Medulla oblongata (tissue), 1 donor: ENCODE measurements around the gene HMCN2.

Experiments used
- DNase-seq: peaks from one replicate; pipeline ENCODE4 v3.0.0-alpha.2; 2015; ENCODE audit errors: extremely low spot score

The HMCN2 gene, protein sequence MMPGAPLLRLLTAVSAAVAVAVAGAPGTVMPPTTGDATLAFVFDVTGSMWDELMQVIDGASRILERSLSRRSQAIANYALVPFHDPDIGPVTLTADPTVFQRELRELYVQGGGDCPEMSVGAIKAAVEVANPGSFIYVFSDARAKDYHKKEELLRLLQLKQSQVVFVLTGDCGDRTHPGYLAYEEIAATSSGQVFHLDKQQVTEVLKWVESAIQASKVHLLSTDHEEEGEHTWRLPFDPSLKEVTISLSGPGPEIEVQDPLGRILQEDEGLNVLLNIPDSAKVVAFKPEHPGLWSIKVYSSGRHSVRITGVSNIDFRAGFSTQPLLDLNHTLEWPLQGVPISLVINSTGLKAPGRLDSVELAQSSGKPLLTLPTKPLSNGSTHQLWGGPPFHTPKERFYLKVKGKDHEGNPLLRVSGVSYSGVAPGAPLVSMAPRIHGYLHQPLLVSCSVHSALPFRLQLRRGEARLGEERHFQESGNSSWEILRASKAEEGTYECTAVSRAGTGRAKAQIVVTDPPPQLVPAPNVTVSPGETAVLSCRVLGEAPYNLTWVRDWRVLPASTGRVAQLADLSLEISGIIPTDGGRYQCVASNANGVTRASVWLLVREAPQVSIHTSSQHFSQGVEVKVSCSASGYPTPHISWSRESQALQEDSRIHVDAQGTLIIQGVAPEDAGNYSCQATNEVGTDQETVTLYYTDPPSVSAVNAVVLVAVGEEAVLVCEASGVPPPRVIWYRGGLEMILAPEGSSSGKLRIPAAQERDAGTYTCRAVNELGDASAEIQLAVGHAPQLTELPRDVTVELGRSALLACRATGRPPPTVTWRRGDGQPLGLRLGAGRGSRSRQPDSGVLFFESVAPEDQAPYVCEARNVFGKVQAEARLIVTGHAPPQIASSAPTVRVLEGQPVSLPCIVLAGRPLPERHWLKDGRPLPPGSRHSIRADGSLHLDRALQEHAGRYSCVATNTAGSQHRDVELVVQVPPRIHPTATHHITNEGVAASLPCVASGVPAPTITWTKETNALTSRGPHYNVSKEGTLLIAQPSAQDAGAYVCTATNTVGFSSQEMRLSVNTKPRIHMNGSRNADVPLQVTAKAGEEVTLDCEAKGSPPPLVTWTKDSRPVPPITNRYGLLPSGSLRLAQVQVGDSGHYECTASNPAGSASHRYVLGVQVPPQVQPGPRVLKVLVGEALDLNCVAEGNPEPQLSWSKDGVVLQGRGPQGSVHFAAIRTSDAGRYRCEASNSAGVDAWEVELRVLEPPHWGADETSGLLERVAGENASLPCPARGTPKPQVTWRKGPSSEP (N-terminal part only)

DNA sequence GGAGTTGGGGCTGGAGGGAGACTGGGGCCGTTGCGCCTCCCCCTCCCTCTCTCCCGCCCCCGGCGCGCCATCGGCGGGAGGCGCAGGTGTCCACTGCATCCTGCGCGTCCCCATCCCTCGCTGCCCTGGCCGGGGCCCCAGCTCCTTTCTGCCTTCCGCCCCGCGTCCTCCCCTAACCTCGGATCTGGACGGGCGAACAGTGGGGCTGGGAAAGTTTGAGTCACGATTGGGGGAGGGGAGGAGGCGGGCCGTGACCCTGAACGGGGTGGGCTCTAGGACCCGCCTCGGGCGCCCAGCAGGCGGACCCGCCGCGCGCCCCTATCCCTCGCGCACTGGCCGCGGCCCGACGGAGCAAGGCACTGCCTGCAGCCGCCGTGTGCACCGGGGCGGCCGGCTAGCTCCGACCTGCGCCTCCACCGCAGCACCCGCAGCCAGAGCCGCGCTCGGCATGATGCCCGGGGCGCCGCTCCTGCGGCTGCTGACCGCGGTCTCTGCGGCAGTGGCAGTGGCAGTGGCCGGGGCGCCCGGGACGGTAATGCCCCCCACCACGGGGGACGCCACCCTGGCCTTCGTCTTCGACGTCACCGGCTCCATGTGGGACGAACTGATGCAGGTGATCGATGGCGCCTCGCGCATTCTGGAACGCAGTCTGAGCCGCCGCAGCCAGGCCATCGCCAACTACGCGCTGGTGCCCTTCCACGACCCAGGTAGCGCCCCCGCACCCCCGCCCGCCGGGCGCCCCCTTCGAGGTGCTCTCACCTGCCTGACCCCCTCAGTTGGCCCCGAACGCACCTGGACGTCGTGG lies at the start of gene HMCN2:
TSS of gene HMCN2 (plus strand) at position 330 of the 805 bp plus-strand sequence. CDS start at position 449, 119 bp downstream.
- no peak for DNase-seq

DNA sequence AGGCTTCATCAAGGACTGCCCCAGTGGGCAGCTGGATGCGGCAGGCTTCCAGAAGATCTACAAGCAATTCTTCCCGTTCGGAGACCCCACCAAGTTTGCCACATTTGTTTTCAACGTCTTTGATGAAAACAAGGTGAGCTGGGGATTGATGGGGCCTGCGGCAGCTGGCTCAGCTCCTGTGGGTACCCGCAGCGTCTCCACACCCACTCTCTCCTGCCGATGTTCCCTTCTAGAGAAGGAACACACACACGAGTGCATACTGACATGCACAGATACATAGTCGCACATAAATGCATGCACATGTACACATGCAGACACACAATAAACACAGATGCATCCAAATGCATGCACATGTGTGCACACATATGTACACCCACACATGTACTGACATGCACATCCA lies 47.7 kb upstream of the HMCN2 start:
- no peak for DNase-seq

DNA sequence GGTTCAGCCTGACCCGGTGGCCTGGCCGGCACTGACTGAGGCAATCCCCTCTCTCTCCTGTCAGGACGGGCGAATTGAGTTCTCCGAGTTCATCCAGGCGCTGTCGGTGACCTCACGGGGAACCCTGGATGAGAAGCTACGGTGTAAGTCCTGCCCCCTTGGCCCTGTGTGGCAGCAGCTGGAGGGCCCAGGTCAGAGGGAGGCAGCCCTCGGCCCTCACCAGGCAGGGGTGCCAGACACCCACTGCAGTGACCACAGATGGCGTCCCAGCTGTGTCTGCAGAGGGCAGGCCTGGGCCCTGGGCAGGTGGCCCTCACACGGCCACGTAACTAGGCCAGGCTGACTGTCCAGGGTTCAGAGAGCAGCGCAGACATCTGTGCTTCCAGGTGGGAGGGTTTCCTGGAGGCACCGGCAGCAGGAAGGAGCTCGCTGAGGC lies 45.9 kb upstream of the HMCN2 start:
- no peak for DNase-seq

DNA sequence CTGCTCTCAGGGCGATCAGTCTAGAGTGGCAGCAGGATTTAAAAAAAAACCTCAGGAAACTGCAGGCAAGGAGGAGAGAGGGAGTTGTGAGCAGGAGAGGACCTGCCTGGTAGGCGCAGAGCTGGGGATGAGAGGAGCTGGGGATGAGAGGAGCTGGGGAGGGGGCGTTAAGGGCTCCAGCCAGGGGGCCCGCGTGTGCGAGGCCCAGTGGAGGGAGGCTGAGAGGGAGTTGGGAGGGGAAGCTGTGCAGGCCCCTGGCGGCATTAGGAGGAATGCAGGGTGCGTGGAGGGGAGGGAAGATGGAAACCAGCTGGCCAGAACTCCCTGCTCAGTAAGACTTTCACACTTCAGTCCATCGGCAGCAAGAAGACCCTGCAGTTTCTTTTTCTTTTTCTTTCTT lies 45.2 kb upstream of the HMCN2 start:
- no peak for DNase-seq

DNA sequence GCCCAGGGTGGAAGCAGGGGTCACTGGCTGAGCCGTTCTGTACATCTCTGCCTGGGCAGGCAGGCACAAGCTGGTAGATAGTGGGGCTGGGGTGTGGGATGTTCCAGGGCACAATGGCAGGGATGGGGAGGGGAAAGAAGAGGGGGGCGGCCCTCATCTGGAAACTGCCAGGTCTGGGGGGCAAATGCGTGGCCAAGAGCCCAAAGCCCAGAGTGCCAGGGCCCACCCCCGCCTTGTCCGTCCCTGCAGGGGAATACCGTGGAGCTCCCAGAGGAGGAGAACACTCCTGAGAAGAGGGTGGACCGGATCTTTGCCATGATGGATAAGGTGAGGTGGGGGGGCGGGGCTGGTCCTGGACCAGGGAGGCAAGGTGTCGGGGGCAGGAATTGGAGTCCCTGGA lies 42.7 kb upstream of the HMCN2 start:
- DNase-seq = no peak

DNA sequence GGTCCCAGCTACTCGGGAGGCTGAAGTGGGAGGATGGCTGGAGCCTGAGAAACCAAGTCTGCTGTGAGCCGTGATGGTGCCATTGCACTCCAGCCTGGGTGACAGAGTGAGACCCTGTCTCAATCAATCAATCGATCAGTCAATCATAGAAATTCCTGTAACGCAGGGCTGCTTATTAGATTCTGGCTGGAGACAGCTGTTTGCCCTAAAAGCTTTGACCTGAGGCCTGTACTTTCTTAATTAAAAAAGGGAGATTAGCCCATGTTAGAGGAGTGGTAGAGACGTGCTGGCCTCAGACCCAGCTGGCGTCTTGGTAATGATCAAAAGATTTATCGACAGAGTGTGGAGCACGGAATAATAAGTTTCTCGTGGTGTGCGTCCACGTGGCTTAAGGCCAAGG lies 40.5 kb upstream of the HMCN2 start:
- DNase-seq = no peak

DNA sequence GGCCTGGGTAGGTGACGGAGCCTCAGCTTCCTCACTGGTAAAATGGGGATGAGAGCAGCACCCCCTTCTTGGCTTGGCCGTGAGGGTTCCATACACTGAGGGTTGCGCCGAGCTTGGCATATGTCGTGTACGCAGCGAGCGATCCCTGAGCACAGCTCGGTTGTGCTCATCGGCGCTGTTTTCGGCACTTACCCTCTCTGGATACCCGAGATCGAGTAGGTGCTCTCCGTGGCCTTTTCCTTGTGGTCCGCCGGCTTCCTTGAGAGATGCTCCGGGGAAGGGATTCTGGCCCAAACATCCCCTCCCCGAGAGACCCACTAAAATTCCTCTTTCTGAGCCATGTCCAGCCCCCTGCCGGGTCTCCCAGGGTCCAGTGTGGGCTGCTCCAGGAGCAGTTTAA lies 40.0 kb upstream of the HMCN2 start:
- DNase-seq = no peak

DNA sequence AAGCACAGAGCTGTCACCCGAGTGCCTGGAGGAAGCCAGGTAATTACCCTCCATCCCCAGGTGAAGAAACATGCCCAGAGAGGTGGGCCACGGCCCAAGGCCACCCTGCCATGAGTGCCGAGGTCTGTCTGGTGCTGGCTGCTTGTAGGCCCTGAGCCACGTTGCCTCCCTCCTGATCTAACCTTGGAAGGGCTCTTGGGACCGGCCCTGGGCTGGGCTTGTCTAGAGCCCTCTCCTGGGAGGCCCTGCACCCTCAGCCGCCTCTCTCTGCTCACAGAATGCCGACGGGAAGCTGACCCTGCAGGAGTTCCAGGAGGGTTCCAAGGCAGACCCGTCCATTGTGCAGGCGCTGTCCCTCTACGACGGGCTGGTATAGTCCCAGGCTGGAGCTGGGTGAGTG lies 39.4 kb upstream of the HMCN2 start:
- DNase-seq = no peak

DNA sequence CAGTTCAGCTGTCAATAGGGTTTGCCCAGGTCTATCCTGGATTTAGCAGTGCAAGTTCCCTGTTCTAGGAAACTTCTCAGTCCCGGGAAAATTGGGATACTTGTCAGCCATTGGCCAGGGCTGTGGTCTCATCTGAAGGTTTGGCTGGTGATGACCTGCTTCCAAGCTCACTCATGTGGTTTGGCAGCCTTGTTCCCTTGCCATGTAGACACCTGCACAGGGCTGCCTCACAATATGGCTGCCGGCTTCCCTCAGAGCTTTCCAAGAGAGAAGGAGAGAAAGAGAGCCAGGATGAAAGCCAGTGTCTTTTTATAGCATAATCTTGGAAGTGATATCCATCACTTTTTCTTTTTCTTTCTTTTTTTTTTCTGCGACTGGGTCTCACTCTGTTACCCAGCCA lies 37.7 kb upstream of the HMCN2 start:
- DNase-seq = no peak

DNA sequence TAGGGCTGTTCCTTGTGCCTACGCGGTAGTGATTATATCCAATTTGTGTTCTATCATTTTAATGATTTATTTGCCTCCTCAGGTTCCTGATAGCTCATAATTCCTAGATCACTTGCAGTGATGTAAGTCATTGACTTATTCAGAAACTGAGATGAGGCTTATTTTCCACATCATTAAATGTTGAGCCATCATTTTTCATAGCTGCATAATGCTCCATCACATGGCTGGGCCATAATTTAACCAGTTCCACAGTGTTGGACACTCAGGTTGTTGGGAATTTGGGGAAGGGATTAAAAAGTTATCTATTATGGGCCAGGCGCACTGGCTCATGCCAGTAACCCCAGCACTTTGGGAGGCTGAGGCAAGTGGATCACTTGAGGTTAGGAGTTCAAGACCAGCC lies 35.8 kb upstream of the HMCN2 start:
- no peak for DNase-seq

DNA sequence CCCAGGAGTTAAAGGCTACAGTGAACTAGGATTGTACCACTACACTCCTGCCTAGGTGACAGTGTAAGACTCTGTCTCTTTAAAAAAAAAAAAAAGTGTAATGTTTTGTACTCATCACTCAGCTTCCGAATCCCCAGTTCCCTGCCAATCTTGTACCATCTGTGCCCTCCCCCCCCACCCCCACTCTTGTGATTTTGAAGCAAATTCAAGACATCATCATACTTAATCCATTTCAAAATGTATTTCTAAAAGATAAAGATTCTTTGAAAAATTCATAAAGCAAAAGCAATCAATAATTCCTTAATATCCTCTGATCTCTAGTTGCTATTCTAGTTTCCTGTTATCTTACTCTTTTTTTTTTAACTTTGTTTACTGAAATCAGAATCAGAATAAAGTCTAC lies 34.9 kb upstream of the HMCN2 start:
- no peak for DNase-seq

DNA sequence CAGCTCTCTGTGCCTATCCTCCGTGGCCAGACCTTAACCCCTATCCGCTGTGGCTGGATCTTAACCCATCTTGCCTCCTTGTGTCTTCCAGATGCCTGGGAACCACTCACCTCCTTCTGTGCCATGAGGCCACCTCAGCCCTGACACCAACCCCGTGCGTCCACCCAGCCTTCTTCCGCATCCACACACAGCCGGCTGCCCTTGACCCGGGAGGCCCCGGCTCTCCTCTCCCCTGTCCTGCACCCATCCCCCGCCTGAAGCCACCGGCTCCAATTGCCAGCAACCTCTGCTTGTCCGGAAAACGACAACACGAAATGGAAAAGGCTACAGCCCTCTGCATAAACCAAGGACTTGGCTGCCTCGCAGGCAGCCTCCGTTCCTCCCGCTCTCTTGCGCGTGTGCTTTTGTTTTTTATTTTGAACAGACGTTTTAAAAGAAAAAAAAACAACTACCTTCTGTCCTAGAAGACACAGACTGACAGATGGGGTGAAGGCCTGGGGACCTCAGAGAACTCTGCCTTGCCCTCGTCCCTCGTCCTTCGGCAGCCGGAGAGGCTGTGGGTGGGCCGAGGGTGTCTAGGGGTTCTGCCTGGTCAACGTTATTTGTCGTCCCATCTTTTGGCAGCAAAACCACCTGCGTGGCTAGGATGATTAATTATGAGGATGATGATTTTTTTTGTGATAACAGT lies 32.5 kb upstream of the HMCN2 start:
- DNase-seq = no peak

DNA sequence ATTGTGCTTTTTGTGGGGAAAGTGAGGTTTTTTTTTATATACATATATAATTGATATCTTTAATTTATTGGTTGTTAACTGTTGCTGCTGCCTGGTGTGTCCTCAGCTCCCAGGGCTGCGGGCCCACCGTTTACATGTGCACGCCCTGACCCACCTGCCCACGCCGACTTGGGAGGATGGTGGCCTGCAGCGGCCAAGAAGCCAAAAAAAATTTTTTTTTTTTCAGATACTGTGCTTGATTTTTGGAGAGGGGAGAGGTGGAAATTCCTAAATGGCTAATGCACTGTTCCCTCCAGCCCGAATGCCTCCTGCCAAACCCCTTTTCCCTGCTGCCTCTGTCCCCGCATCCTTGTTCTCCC lies 32.0 kb upstream of the HMCN2 start:
- DNase-seq = no peak

DNA sequence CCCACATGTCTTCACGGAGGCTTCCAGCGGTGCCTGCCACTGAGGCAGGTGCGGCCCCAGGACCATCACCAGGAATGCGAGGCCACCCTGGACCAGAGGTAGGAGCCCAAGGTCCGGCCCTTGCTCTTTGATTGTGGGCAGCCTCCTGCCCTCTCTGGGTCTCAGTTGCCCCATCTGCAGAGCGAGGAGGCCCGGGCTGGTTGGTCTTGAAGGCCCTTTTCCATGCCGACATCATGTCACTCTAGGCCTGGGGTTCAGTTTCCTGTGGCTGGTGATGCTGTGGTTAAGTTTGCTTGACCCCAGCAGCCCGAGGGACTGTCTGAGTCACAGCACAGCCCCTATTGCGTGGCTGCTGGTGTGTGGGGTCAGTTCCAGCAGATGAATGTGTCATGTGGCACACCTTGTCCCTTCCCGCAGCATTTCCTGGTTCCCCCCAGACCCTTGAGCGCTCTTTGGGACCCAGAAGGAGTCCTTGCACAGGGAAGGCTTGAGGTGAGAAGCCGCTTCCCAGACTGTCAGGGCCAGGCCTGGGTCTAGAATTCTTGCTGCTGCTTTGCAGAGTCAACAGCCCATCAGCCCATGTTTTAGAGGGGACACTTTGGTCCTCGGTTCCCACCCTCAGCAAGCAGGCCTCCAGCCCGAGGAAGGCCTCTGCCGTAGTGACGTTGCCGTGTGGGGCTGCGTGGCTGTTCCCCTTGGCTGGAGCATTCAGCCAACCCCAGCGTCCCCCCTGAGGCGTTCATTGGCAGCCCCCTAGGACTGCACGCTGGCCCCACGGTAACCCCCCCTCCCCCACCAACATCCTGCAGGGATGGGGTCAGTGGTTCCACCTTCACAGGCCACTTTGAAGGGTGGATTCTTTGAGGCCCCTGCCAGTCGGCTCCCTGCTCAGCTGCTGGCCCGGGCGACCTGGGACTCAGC lies 31.0 kb upstream of the HMCN2 start:
- DNase-seq = no peak

DNA sequence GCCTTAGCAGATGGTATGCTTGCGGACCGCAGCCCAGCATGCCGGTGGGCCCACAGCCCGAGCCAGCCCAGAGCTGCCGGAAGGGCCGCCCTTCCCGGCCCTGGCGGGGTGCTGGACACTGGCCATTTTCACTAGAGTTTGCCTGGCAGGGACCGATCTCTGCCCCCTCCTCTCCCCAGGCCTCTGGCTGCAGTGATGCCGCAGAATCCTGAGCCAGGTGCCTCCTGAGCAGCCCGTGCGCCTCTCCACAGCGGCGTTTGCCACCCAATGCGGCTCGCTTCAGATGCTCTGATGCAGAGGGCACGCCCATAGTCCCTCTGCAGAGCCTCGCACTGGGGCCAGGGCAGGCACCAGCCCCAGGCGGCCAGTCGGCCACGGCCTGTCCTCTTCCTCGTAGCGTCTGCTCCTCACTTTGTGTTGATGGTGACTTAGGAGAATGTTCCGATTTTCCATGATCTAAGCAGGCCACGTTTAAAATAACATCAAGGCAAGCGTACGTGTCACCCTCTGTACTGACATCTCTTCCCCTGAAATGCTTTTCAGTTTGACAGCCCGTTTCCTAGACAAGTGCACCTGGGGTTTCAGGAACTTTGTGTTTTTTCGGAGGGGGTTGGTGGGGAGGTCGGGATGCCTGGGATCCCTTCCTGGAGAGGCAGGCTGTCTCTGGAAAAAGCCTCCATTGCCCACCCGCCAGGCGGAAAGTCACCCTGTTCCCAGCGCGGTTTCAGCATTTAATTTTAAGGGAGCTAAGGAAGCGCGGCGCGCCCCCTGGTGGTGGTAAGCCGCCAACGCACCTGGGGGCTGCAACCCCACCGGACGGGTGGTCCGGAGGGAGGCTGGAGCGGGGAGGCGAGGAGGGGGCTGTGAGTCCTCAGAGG lies 29.8 kb upstream of the HMCN2 start:
- DNase-seq = peak; percentile 68

DNA sequence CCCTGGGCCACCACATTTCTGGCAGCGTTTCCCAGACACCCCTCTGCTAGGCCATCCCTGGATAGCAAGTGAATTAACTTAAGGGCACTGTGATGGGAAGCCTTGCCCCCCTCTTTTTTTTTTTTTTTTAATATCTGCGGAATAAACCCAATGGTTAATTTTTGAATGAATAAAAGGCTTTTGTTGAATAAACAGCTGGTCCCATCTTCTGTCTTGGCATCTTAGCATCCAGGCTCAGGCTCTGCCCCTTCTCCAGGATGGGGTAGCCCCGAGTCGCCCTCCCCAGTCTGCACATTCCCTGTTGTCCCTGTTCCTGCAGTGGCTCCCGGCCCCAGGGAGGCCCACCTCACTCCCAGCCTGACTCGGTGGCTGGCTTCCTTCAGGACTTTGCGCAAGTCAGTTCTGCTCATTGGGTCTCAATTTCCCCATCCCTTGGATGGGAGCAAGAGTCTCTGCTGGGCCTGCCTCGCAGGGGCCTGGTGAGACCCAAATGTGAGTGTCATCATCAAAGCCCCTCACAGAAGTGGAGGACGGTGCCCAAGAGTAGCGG lies 29.0 kb upstream of the HMCN2 start:
- DNase-seq = no peak

DNA sequence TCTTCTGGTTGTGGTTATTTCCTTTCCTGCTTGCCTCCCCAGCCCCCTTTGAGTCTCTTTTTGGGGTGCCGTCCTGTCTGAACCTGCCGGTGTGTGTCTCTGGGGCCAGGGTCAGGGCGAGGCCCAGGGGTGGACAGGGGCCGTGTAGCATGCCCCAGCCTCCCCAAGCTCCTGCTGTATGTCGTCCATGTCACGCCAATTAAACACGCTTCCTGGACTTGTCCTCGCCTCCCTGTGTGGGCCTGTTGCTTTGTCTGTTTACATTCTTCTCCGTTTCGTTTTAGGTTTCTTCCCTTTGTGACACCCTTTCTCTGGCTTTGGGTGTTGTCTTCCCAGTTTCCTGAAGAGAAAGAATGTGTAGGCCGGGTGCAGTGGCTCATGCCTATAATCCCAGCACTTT lies 28.5 kb upstream of the HMCN2 start:
- no peak for DNase-seq
